Fibroblast of lung (primary cell): ENCODE data around the gene CST9. TPM values are rescaled to one million over a fixed set of nuclear protein-coding genes. Genes with fewer than 3 reads are reported as not detected.

Experiments
- DNase-seq, 2 donors: peaks; one replicate each; pipeline versions ENCODE4 v3.0.0 to v3.0.0-alpha.2; 2010; ENCODE audit warnings: low read depth in 2 of 2
- H2AFZ ChIP-seq: 2 replicates; pipeline ENCODE4 v1.5.1; 2012; ENCODE audit warnings: low read length, control low read depth, inconsistent platforms
- H3K27ac ChIP-seq: 2 replicates; pipeline ENCODE4 v1.5.1; 2011; ENCODE audit warnings: low read length, control low read depth; ENCODE audit not compliant: insufficient read depth
- H3K27me3 ChIP-seq: 2 replicates; pipeline ENCODE4 v1.5.1; 2011; ENCODE audit warnings: mild to moderate bottlenecking, low read length; ENCODE audit not compliant: control insufficient read depth, insufficient read depth
- H3K36me3 ChIP-seq: 2 replicates; pipeline ENCODE4 v1.5.1; 2011; ENCODE audit warnings: low read length; ENCODE audit not compliant: control insufficient read depth, insufficient read depth
- H3K4me1 ChIP-seq: 2 replicates; pipeline ENCODE4 v1.5.1; 2011; ENCODE audit warnings: low read length; ENCODE audit not compliant: control insufficient read depth, insufficient read depth; ENCODE audit errors: extremely low read depth
- H3K4me2 ChIP-seq: 2 replicates; pipeline ENCODE4 v1.5.1; 2011; ENCODE audit warnings: low read length, control low read depth; ENCODE audit not compliant: insufficient read depth; ENCODE audit errors: extremely low read depth
- H3K4me3 ChIP-seq, 4 experiments: fragments of 200-600 bp in 1 of 4; sonication (generic) in 1 of 4; replicated peaks in 1 of 4; 2 replicates each; pipeline ENCODE4 v1.5.1; 2011 to 2016; ENCODE audit warnings: low read length in 4 of 4, low read depth in 3 of 4, mild to moderate bottlenecking in 3 of 4, control low read depth in 2 of 4, inconsistent platforms in 1 of 4, mixed read lengths in 1 of 4; ENCODE audit not compliant: insufficient read depth in 1 of 4; ENCODE audit errors: control extremely low read depth in 1 of 4
- H3K79me2 ChIP-seq: 2 replicates; pipeline ENCODE4 v1.5.1; 2012; ENCODE audit warnings: mild to moderate bottlenecking, low read length, inconsistent platforms; ENCODE audit not compliant: control insufficient read depth, insufficient read depth
- H3K9ac ChIP-seq: 2 replicates; pipeline ENCODE4 v1.5.1; 2011; ENCODE audit warnings: mild to moderate bottlenecking, low read length, control low read depth; ENCODE audit not compliant: insufficient read depth
- H3K9me3 ChIP-seq: 2 replicates; pipeline ENCODE4 v1.5.1; 2012; ENCODE audit warnings: low read depth, low read length; ENCODE audit not compliant: control insufficient read depth, insufficient read depth
- H4K20me1 ChIP-seq: 2 replicates; pipeline ENCODE4 v1.5.1; 2011; ENCODE audit warnings: low read length; ENCODE audit not compliant: control insufficient read depth, insufficient read depth; ENCODE audit errors: extremely low read depth
- EZH2 ChIP-seq: IDR thresholded peaks from 2 replicates; pipeline ENCODE4 v1.5.1; 2012; ENCODE audit warnings: low read length, control low read depth, mild to moderate bottlenecking; ENCODE audit errors: missing control alignments
- polyA plus RNA-seq, 2 donors: library from polyadenylated mRNA; depleted of rRNA in 1 of 2; stranded (reverse) in 1 of 2; unstranded in 1 of 2; fragments of >200 nt; gene quantifications; 2 replicates each; pipeline ENCODE4 v1.2.1, GENCODE V29; 2011 to 2012; ENCODE audit warnings: missing spikeins in 1 of 2
- total RNA-seq: library from RNA; depleted of rRNA; stranded (reverse); fragments of >200 nt; gene quantifications from 2 replicates; pipeline ENCODE4 v1.2.1, GENCODE V29; 2014
- TF ChIP-seq, protein P1 (sequence below), 2 donors: IDR thresholded peaks in 1 of 2; conservative IDR thresholded peaks in 1 of 2; 1 replicate in 1 of 2; 2 replicates in 1 of 2; pipeline ENCODE4 v1.5.1; 2011 to 2012; ENCODE audit warnings: low read length in 2 of 2, control low read depth in 1 of 2, inconsistent platforms in 1 of 2, low read depth in 1 of 2, mild to moderate bottlenecking in 1 of 2

CST9 gene
- total and polyA plus RNA-seq, 2 donors (not counting 1 experiment from before 2014, with no cell fraction given): not detected

DNA sequence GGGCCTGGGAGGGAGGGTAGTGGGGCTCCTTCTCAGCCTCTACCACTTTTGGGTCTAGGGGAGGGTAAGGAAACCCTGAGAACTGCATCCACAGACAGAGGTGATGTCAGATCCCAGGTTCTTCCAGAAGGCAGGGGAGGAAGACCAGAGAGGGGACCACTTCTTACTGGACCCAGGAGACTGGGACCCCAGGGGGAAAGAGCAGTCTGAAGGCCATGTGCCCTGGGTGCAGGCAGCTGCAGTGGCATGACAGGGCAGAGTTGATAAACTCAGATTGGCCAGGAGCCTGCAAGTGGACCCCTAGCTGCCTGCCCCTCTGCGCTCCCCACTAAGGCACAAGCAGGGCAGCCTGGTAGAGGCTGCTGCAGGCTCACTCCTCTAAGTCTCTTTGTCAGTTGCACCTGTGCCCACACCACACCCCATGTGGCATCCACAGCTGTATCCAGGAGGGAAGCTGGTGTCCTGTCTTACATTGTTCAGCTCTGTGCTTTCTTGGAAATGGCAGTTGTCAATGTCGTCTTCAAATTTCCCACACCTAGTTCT is 40.1 kb downstream of the CST9 start:
- no peaks in the 10 kb centered on the region for H3K36me3 ChIP-seq
- TF ChIP-seq EZH2: no peak
- TF ChIP-seq, protein P1, sequence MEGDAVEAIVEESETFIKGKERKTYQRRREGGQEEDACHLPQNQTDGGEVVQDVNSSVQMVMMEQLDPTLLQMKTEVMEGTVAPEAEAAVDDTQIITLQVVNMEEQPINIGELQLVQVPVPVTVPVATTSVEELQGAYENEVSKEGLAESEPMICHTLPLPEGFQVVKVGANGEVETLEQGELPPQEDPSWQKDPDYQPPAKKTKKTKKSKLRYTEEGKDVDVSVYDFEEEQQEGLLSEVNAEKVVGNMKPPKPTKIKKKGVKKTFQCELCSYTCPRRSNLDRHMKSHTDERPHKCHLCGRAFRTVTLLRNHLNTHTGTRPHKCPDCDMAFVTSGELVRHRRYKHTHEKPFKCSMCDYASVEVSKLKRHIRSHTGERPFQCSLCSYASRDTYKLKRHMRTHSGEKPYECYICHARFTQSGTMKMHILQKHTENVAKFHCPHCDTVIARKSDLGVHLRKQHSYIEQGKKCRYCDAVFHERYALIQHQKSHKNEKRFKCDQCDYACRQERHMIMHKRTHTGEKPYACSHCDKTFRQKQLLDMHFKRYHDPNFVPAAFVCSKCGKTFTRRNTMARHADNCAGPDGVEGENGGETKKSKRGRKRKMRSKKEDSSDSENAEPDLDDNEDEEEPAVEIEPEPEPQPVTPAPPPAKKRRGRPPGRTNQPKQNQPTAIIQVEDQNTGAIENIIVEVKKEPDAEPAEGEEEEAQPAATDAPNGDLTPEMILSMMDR (conservative IDR thresholded peaks at IDR 0.05 in 1 of 2, IDR thresholded peaks at IDR 0.05 in 1 of 2; ENCODE audit: low read depth in 1 of 2, low read length in 2 of 2): no peak
- H2AFZ ChIP-seq: no peak overlapping the region
- H3K9ac ChIP-seq: no peak overlapping the region
- no peaks in the 10 kb centered on the region for H4K20me1 ChIP-seq
- no peak overlapping the region for H3K27ac ChIP-seq
- DNase-seq: no peak
- no peaks in the 10 kb centered on the region for H3K9me3 ChIP-seq
- H3K27me3 ChIP-seq: no peaks in the 10 kb centered on the region
- H3K79me2 ChIP-seq: no peaks in the 10 kb centered on the region
- H3K4me3 ChIP-seq: no peak overlapping the region
- H3K4me1 ChIP-seq: no peaks in the 10 kb centered on the region
- no peak overlapping the region for H3K4me2 ChIP-seq

GRCh38 chr20:23564927-23565326 is 40.8 kb downstream of the CST9 start:
- no peaks in the 10 kb centered on the region for H3K9me3 ChIP-seq
- no peaks in the 10 kb centered on the region for H3K79me2 ChIP-seq
- H3K4me2 ChIP-seq: no peak overlapping the region
- no peak overlapping the region for H2AFZ ChIP-seq
- H3K9ac ChIP-seq: no peak overlapping the region
- TF ChIP-seq EZH2: no peak
- TF ChIP-seq, protein P1 (conservative IDR thresholded peaks at IDR 0.05 in 1 of 2, IDR thresholded peaks at IDR 0.05 in 1 of 2; ENCODE audit: low read depth in 1 of 2, low read length in 2 of 2): no peak
- no peaks in the 10 kb centered on the region for H3K4me1 ChIP-seq
- no peaks in the 10 kb centered on the region for H4K20me1 ChIP-seq
- no peak for DNase-seq
- no peak overlapping the region for H3K4me3 ChIP-seq
- H3K36me3 ChIP-seq: no peaks in the 10 kb centered on the region
- no peak overlapping the region for H3K27ac ChIP-seq
- H3K27me3 ChIP-seq: no peaks in the 10 kb centered on the region

GRCh38 chr20:23562721-23563342 is 42.9 kb downstream of the CST9 start:
- TF ChIP-seq, protein P1 (conservative IDR thresholded peaks at IDR 0.05 in 1 of 2, IDR thresholded peaks at IDR 0.05 in 1 of 2; ENCODE audit: low read depth in 1 of 2, low read length in 2 of 2): no peak
- no peak for TF ChIP-seq EZH2
- H2AFZ ChIP-seq: no peak overlapping the region

More at GRCh38 chr20:23562721-23563342, 42.9 kb downstream of the CST9 start:
- no peaks in the 10 kb centered on the region for H3K36me3 ChIP-seq
- H3K27me3 ChIP-seq: no peaks in the 10 kb centered on the region
- no peaks in the 10 kb centered on the region for H4K20me1 ChIP-seq
- no peak overlapping the region for H3K27ac ChIP-seq
- H3K4me1 ChIP-seq: no peaks in the 10 kb centered on the region
- no peaks in the 10 kb centered on the region for H3K9me3 ChIP-seq
- DNase-seq: no peak
- no peak overlapping the region for H3K4me2 ChIP-seq
- H3K9ac ChIP-seq: no peak overlapping the region
- no peak overlapping the region for H3K4me3 ChIP-seq
- H3K79me2 ChIP-seq: no peaks in the 10 kb centered on the region
